ENCODE results near the gene CWC15.

CWC15 gene

DNA sequence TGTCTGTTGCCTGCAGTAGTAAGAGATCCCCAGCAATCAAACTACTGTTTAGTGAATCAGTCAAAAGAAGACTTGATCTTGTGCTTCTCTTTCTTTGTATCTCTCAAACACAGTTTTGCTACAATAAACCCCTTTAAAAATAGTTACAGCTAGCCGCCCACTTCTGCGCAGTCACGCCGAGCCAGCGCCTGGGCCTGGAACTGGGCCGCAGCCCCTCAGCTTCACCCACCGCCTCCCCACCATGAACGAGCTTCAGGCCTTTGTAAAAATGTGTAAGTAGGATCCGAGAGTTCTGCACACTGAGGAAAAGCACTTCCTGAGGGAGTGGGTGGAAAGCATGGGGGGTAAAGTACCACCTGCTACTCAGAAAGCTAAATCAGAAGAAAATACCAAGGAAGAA lies 60.5 kb downstream of the CWC15 start:
- no peak for DNase-seq
